NCI-H187 (cell line): ENCODE data around the gene CCN5.
"Not testable (repeated sequence)": the region's sequence is repeated elsewhere in the genome, so short reads cannot be mapped to it uniquely, and the experiment has no call there.

Experiments
- DNase-seq, 2 experiments: peaks; one replicate each; lab custom pipeline; 2025; lab: John Stamatoyannopoulos, UW

Gene CCN5

GRCh38 chr20:44714701-44715498 is at the start of gene CCN5:
CCN5 (plus strand) TSS chr20:44715369; CDS start chr20:44715391, 22 bp downstream.
- DNase-seq: no peak

- DNase-seq: no peak
These were observed 49.1 kb upstream of the CCN5 start for GRCh38 chr20:44666066-44666465.

- DNase-seq: not testable (repeated sequence)
These were observed 44.3 kb upstream of the CCN5 start for GRCh38 chr20:44670851-44671250.

GRCh38 chr20:44671541-44671940 is 43.6 kb upstream of the CCN5 start:
- not testable (repeated sequence) for DNase-seq

- not testable (repeated sequence) for DNase-seq
These were observed 42.8 kb upstream of the CCN5 start for GRCh38 chr20:44672318-44672902.

GRCh38 chr20:44678242-44678641 is 36.9 kb upstream of the CCN5 start:
- no peak for DNase-seq

- DNase-seq: no peak
These were observed 36.1 kb upstream of the CCN5 start for GRCh38 chr20:44678990-44679611.

GRCh38 chr20:44681796-44682566 is 33.2 kb upstream of the CCN5 start:
- no peak for DNase-seq

- DNase-seq: peak in 1 of 2 experiments; percentile 23
These were observed 31.7 kb upstream of the CCN5 start for GRCh38 chr20:44683263-44684046.

GRCh38 chr20:44684047-44684967 is 30.9 kb upstream of the CCN5 start:
- DNase-seq: no peak

GRCh38 chr20:44686934-44687333 is 28.2 kb upstream of the CCN5 start:
- no peak for DNase-seq

- no peak for DNase-seq
These were observed 27.0 kb upstream of the CCN5 start for GRCh38 chr20:44688053-44688625.

- DNase-seq: no peak
These were observed 25.4 kb upstream of the CCN5 start for GRCh38 chr20:44689809-44690208.

GRCh38 chr20:44690781-44691423 is 24.3 kb upstream of the CCN5 start:
- no peak for DNase-seq

GRCh38 chr20:44691424-44692423 is 23.4 kb upstream of the CCN5 start:
- DNase-seq: no peak

GRCh38 chr20:44692932-44693480 is 22.2 kb upstream of the CCN5 start:
- no peak for DNase-seq

GRCh38 chr20:44693627-44694026 is 21.5 kb upstream of the CCN5 start:
- DNase-seq: no peak

- DNase-seq: no peak
These were observed 21.0 kb upstream of the CCN5 start for GRCh38 chr20:44694159-44694558.
